GM12878 (cell line): Measurements from ENCODE around the gene SLAIN2.

Experiments used
- CREM ChIP-seq: IDR thresholded peaks from 2 replicates; pipeline ENCODE4 v1.6.1; 2014; ENCODE audit warnings: antibody characterized with exemption, low read depth
- SPI1 ChIP-seq: IDR thresholded peaks from 2 replicates; pipeline ENCODE4 v1.6.1; 2011; ENCODE audit warnings: low read depth, mild to moderate bottlenecking, low read length, moderate library complexity, borderline replicate concordance; ENCODE audit not compliant: insufficient read depth

- TF ChIP-seq SPI1: no peak
- TF ChIP-seq CREM: no peak
Measured at GRCh38 chr4:48324281-48324680, 17.0 kb upstream of the SLAIN2 start.
